ENCODE data around the gene ENTR1.

DNA sequence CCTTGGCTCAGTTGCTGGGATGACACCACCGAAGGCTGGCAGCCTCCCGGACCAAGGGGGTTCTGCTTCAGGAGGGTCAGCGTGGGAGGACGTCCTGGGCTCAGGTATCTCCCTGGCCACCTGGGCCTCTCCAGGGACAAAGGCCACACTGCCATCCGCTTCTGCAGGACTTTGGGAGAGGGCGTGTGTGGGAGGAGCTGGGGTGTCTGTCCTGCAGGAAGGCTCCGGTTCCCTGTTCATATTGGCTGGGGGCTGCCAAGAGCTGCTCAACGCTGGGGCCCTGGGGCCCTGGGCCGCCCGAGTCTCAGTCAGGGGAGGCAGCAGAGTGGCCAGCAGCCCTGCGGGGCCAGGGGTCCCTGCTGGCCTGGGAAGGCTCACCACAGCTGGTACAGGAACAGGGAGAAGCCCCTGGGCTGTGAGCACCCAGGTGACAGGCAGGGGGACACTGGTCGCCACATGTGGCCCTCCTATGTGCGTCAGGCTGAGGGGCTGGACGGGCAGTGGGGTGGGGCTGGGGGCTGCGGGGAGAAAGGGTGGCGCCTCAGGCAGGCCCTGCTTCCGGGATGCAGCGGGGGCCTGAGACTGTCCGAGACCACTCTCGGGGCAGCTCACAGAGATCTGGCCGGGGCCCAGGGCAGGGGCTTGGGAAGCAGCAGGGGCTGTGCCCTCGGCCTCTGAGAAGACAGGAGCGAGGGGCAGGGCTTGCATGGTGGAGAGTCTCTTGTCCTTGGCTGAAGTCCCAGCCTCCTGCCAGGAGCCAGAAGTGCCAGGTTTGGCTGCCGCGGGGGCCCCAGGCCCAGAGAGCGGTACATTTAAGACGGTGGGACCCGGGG, 32.0 kb downstream of the ENTR1 start:
- TF ChIP-seq POLR2A (IDR thresholded peaks at IDR 0.05) (no peak), CTCF (IDR thresholded peaks at IDR 0.05) (no peak)

Measured in uterus (tissue), 2 donors.